BE2C (cell line): ENCODE data around the gene RIBC2.

ENCODE experiments used
- DNase-seq: peaks from one replicate; pipeline ENCODE4 v3.0.0-alpha.2; 2020
- H3K27me3 ChIP-seq: fragments of 250-450 bp; sonication (Bioruptor Pico); 2 replicates; pipeline ENCODE4 v1.5.1; 2020; ENCODE audit warnings: mild to moderate bottlenecking
- H3K36me3 ChIP-seq: fragments of 250-450 bp; sonication (Bioruptor Pico); 2 replicates; pipeline ENCODE4 v1.5.1; 2020; ENCODE audit warnings: mild to moderate bottlenecking
- H3K4me1 ChIP-seq: fragments of 250-450 bp; sonication (Bioruptor Pico); 2 replicates; pipeline ENCODE4 v1.5.1; 2020
- H3K4me3 ChIP-seq: 2 replicates; pipeline ENCODE4 v1.5.1; 2011; ENCODE audit warnings: low read depth, low read length
- H3K9me3 ChIP-seq: fragments of 250-450 bp; sonication (Bioruptor Pico); 2 replicates; pipeline ENCODE4 v1.5.1; 2020
- TF ChIP-seq, protein P1 (sequence below): IDR thresholded peaks from 2 replicates; pipeline ENCODE4 v1.5.1; 2012; ENCODE audit warnings: mild to moderate bottlenecking, low read depth, low read length

Gene RIBC2

DNA sequence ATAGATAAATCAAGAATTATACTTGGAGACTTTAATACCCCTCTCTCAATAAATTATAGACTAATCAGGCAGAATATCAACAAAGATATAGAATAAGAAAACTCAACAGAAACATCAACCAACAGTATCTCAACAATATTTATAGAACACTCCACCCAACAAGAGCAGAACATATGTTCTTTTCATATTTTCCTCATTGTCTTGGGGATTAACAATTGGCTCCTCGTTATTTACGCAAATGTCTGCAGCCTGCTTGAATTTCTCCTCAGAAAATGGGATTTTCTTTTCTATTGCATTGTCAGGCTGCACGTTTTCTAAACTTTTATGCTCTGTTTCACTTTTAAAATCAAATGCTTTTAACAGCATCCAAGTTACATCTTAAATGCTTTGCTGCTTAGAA lies 52.1 kb downstream of the RIBC2 start:
- no peak for DNase-seq
- peaks cover 4% of the 10 kb centered on the region; the same call in 1 of the 2 replicates for H3K4me1 ChIP-seq
- no peak overlapping the region for H3K4me3 ChIP-seq
- no peaks in the 10 kb centered on the region; the same call in 1 of the 2 replicates for H3K27me3 ChIP-seq
- H3K9me3 ChIP-seq = no peaks in the 10 kb centered on the region; the same call in 1 of the 2 replicates
- H3K36me3 ChIP-seq = no peaks in the 10 kb centered on the region
- TF ChIP-seq, protein P1, sequence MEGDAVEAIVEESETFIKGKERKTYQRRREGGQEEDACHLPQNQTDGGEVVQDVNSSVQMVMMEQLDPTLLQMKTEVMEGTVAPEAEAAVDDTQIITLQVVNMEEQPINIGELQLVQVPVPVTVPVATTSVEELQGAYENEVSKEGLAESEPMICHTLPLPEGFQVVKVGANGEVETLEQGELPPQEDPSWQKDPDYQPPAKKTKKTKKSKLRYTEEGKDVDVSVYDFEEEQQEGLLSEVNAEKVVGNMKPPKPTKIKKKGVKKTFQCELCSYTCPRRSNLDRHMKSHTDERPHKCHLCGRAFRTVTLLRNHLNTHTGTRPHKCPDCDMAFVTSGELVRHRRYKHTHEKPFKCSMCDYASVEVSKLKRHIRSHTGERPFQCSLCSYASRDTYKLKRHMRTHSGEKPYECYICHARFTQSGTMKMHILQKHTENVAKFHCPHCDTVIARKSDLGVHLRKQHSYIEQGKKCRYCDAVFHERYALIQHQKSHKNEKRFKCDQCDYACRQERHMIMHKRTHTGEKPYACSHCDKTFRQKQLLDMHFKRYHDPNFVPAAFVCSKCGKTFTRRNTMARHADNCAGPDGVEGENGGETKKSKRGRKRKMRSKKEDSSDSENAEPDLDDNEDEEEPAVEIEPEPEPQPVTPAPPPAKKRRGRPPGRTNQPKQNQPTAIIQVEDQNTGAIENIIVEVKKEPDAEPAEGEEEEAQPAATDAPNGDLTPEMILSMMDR = no peak

GRCh38 chr22:45468872-45469271 lies 55.4 kb downstream of the RIBC2 start:
- Histone ChIP-seq H3K36me3 (no peaks in the 10 kb centered on the region), H3K4me3 (no peak overlapping the region), H3K9me3 (no peaks in the 10 kb centered on the region; the same call in 1 of the 2 replicates), H3K4me1 (peaks cover 4% of the 10 kb centered on the region; the same call in 1 of the 2 replicates), H3K27me3 (no peaks in the 10 kb centered on the region; the same call in 1 of the 2 replicates)
- TF ChIP-seq, protein P1 = no peak
- no peak for DNase-seq

- TF ChIP-seq, protein P1 = no peak
- no peak for DNase-seq
- no peaks in the 10 kb centered on the region for H3K36me3 ChIP-seq
- no peaks in the 10 kb centered on the region; the same call in 1 of the 2 replicates for H3K9me3 ChIP-seq
- peaks cover 2% of the 10 kb centered on the region; the same call in 1 of the 2 replicates for H3K4me1 ChIP-seq
- H3K4me3 ChIP-seq = no peak overlapping the region
- no peaks in the 10 kb centered on the region; the same call in 1 of the 2 replicates for H3K27me3 ChIP-seq
Observed at GRCh38 chr22:45469281-45470073, 56.0 kb downstream of the RIBC2 start.

DNA sequence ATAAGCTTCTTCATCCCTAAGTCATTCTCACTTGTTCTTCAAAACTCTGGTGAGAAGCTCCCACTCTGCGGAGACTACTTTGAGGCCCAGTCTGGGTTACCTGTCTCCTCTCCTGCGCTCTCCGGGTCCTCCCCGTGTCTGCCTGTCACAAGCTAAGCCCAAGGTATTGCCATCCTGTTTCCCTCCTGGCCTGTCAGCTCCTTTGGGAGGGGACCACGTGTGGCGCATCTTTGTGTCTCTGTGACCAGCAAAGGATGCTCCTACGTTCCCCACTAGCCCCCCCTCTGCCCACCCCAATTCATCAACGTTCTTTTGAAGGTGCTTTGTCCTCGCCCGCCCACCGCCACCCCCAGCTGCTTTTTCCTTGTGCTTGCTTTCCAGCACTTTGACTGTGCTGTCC lies 57.4 kb downstream of the RIBC2 start:
- Histone ChIP-seq H3K4me3 (no peak overlapping the region), H3K9me3 (no peaks in the 10 kb centered on the region; the same call in 1 of the 2 replicates), H3K36me3 (no peaks in the 10 kb centered on the region), H3K4me1 (no peaks in the 10 kb centered on the region), H3K27me3 (no peaks in the 10 kb centered on the region; the same call in 1 of the 2 replicates)
- TF ChIP-seq, protein P1 = no peak
- DNase-seq = no peak

DNA sequence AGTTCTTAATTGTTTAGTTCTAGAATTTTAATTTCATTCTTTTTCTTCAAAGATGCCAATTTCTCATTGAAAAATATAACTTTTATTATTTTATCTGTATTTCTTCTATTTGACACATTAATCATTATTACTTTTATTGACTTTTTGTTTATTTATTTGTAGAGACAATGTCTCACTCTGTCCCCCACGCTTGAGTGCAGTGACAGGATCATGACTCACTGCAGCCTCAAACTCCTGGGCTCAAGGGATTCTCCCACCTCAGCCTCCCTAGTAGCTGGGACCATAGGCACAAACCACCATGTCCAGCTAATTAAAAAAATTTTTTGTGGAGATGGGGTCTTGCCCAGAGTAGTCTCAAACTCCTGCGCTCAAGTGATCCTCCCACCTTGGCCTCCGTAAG lies 58.9 kb downstream of the RIBC2 start:
- no peaks in the 10 kb centered on the region for H3K36me3 ChIP-seq
- no peaks in the 10 kb centered on the region for H3K27me3 ChIP-seq
- no peaks in the 10 kb centered on the region for H3K4me1 ChIP-seq
- H3K9me3 ChIP-seq = no peaks in the 10 kb centered on the region
- H3K4me3 ChIP-seq = no peak overlapping the region
- TF ChIP-seq, protein P1 = no peak
- DNase-seq = no peak

DNA sequence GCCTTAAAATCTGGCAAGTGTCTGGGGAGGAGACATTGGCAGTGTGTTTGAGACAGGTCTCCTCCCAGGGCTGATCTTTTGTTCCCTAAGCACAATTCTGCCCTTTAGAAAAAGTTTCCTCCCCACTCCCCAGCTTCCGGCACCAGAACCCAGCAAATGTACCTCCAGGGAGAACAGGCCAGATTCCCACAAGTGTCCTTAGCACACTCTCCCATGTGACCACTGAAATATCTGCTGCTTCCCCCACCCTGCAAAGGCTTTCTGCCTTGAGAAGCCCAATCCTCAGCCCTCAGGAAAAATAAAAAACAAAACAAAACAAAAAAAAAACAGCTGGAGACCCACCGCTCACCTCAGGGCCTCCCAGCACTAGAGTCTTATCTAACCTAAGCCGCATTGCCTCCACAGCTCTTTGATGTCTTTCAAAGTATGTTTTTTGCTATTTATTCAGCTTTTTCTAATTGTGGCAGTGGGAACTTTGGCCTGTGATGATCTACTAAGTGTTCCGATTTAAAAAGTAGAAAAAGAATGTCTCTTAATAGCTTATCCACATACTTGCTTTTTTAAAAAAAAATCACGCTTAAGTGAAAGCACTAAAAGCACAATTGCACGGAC lies 60.2 kb downstream of the RIBC2 start:
- no peaks in the 10 kb centered on the region for H3K9me3 ChIP-seq
- no peak for DNase-seq
- H3K36me3 ChIP-seq = no peaks in the 10 kb centered on the region
- no peaks in the 10 kb centered on the region for H3K4me1 ChIP-seq
- H3K27me3 ChIP-seq = no peaks in the 10 kb centered on the region
- TF ChIP-seq, protein P1 = no peak
- H3K4me3 ChIP-seq = no peak overlapping the region
